GM21576 (cell line): ENCODE measurements around the gene ALS2CL.

Source experiments
- ATAC-seq: cut with Tn5 transposase; IDR thresholded peaks from one replicate; pipeline ENCODE4 v1.9.1; 2021; ENCODE audit warnings: mild to moderate bottlenecking, moderate library complexity; ENCODE audit not compliant: unreplicated experiment

The ALS2CL gene

DNA sequence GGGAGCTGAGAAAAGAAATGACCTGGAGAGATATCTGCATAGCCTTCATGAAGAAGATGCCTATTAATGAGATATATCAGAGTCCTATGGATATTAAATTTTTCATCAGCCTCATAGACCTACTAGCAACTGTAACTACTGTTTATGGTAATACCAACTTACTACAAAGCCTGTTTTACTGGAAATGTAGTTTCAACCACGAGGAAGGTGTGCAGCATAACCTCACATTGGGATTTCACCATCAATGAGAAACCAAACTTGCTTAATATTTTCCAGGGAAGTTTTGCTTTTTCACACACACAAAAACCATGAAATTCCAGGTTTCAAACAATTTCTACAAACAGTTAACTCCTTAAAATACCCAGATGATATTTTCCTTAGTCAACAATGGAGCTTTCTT lies 49.8 kb downstream of the ALS2CL start:
- no peak for ATAC-seq

DNA sequence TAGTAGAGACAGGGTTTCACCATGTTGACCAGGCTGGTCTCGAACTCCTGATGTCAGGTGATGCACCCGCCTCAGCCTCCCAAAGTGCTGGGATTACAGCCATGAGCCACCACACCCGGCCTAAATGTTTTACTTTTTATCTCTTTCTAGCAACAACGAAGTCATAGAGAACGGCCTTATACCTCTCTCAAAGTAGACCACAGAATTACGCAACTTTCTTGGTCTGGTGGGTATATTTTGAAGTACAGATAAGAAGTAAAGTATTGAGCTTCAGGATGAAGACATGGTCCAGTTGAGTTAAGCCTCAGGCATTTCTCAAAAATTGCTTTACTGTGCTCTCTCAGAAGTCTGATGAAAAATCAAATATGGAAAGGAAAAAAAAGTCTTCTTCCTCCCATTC lies 50.5 kb downstream of the ALS2CL start:
- no peak for ATAC-seq

DNA sequence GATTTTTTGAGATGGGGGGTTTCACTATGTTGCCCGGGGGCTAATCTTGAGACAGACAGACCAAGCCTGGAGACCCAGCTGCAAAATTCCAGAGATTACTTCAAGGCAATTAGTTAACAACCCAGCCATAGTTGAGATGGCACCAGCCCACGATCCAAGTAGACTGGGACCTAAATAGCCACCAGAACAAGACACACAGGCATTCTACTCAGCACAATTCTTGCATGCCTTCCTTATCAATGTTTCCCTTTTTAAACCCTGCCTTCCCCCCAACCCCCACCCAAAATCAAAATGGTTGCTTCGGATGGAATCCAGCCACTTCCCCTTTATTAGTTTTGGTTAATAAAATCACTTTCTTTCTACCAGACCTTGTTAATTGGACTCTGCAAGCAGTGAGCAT lies 52.6 kb downstream of the ALS2CL start:
- ATAC-seq, result no peak

DNA sequence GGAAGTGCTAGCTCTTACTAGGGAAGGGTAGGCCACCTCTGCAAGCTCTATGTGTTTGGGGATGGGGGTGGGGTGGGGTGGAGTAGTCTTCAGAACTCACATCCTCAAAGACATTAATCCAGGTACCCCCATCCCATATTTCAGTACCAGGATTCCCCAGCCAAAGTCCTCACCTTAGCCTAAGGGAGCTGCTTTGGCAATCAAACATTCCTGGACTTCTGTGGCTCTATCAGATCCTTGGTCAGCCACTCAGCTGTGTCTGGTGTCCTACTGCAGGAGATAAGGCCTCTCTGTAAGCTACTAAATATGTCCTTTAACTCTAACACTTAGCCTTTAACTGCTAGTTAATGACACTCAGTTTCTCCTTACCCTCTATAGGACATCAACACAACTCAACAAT lies 54.3 kb downstream of the ALS2CL start:
- no peak for ATAC-seq

DNA sequence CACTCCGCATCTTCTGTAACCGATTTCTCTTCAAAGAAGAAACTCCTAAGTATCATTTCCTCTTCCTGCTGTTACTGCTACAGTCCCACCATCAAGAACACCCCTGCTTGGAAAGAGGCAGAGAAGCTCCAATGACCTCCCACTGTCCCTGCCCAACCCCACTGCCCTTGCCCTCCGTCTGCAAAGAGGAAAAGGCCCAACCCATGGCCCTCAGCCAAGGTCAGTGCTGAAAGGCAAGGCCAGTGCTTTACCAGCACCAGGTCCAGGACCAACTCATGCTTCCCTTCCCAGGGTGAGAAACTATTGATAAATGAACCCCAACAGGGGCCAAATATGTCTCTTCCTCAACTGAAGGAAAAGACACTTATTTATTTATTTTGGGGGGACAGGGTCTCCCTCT lies 58.6 kb downstream of the ALS2CL start:
- no peak for ATAC-seq

DNA sequence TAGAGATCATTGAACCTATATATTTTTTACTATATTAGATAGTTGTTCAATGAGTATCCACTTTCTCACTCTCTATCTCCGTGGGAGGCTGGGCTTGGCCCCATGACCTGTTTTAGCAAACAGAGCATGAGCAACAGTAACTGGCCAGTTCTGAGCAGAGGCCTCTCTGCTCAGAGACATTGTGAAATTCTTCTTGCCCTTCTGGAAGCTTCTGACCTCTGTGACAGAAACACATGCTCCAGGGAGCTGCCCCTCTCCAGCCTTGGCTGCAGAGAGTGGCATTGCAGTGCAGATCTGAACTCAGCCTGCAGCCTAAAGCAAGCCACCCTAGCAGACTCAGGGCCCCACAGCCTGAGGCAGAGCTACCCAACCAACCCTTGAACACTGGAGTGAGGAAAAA lies 60.7 kb downstream of the ALS2CL start:
- ATAC-seq, result no peak

DNA sequence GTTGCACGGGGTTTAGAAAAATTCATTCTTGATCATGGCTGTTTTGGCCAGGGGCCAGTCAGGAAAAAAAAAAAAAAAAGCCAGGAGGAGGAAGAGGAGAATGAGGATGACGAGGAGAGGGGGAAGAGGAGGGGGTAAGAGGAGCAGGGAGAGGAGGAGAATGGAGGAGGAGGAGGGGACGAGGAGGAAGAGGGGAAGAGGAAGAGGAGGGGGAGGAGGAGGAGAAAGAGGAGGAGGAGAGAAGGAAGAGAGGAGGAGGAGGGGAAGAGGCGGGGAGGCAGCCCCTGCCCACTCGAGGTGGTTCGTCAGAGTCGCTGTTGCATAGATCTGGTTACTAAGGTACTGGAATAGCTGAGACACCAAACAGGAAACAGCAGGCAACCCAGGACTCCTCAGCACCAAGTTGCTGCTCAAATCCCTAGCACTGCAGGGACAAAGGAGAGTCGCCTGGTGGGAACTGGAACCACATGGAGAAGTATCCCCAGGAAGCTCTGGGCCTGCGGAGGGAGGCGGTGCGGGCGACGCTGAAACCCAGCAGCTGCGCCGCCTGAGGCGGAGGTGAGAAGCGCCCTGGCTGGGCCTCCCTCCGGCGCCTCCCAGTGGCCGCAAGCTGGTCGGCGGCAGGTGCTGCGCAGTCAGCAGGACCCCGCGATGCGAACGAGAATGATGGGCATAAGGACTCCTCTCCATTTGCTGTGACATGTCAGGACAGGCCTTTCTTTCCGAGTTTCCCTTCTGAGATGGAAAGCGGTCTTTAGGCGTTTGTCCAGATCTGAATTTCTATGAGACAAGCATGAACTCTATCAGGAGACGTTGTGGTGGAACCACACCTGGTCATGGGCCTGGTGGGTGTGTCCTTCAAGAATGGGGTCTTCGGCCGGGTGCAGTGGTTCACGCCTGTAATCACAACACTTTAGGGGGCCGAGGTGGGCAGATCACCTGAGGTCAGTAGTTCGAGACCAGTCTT lies 63.6 kb downstream of the ALS2CL start:
- peak; percentile 78 for ATAC-seq

DNA sequence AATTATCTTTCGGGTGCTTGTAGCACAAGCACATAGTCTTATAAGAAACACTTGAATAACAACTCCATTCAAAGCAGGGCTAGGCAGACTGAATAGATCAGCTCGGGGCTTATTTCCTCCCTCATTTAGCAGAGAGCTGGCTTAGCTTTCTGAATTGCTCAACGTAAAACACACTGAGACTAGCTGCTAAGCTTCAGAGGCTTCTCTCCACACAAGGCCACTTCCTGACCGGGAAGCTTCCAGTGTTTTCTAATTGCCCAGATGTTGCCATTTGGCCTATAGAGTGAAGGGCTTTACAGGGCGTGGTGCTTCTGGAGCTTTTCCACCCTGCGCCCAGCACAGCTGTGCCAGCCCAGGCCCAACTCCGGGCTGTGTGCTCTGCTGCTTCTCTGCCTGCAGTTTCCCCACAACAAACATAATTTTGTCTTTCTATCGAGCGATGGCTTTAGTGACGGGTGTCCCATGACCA lies 64.5 kb downstream of the ALS2CL start:
- no peak for ATAC-seq

DNA sequence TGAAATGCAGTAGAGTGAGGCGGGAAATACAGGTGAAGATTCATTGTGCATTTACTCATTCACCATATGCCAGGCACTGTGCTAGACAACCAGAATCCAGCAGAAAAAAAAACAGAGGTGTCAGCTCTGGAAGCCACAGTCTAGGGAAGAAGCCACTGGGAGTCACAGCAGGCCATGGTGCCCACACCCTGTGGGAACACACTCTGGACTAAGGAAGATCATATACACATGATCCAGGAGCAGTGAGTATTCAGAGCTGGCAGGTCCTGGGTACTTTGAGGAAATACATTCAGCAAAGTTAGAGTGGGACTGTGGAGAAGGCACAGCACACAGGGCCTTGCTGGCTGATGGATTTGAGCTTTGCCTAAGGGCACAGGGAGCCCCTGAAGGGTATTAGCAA lies 66.4 kb downstream of the ALS2CL start:
- no peak for ATAC-seq

DNA sequence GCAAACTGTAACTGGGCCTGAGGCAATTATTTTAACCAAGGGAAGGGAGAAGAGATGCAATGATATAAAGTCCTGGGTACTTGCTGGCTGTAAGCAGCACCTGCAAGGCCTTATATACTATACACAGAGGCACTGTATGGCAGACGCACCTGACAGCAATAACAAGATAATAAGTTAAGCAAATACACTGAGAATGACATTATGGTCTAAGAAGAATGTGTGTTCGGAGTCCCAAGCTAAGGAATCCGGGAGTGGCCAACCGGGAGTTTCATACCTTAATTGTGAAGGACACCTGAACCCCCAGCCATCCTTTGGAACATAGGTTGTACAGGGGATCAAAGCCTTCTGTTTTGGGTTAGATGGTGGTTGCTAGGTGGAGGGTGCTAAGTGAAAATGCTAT lies 67.4 kb downstream of the ALS2CL start:
- ATAC-seq, result no peak

DNA sequence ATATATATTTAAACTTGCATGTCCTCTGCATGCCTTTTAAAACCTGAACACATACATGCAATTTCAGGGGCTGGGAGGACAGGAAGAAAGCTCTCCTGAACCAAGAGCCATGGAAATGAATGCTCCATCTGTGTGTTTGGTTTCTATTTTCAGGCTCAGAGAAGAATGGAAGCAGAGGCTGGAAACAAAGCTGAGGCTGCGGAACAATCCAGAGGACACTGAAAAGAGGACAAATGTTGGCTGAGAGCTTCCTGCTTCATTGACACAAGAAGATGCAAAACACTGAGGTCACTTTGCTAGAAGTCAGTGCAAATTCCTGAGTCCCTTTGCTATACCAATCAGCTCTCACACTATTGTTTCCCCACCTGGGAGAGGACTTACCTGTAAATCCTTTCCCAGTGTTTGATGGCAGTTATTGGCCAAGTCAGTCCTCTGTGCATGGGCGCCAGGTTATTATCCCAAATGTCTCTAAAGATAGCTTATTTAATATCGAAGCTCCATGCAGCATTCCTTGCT lies 68.4 kb downstream of the ALS2CL start:
- no peak for ATAC-seq

DNA sequence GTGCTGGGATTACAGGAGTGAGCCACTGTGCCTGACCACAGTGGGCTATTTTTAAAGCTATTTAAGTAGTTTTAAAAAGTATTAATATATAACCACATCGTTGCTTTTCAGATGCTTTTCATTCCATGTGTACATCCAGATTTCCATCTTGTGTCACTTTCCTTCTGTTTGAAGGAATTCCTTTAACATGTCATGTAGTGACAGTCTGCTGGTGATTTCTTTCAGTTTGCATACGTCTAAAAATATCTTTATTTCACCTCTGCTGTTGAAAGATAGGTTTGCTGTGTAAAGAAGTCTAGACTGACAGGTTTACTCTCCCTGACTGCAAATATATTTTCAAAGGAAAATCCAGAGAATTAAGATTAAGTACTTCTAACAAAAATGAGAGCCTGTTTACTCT lies 68.9 kb downstream of the ALS2CL start:
- ATAC-seq, result no peak

DNA sequence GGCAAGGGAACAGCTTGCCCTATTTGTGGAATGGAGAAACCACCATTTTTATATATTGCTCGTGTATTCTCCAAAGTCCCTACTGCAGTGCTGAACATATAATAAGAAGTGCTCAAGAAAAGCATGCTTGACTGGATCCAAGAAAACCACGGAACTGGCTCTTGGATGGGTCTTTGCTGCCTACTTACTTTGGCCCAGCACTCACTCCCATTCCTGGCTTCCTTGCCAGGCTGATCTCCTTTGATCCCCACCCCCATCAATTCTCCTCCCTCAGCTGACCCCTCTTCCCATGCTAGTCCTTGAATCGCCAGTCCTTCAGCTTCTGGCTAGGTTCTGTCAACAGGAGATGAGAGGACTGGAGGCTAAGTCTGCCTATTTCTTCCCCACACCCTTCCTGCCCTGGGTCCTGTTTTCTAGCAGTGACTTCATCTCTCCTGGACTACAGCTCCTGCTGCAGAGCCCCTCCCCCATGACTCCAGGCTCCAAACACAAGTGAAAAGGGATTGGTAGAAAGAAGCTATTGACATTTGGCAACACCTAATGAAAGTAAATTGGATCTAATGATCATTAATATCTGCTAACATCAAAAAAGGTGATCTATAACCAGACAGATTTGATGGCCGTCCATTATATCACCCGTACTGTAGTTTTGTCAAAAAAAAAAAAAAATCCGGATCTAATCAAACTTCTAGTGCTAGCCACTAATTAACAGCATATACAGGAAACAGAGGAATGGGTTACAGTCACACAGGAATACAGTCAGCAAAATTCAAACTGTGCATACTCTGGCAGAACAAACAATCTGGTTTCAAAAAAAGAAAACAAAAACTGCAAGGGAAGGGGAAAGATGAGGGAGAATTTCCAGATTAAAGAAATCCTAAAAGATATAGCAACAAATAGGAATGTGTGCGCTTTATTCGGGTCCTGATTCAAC lies 73.4 kb downstream of the ALS2CL start:
- no peak for ATAC-seq
